NCI-H2081 treated with DMSO at 0.1 percent for 48 hours (cell line): ENCODE data around the gene KRT14.
"Not testable (repeated sequence)": the region's sequence is repeated elsewhere in the genome, so short reads cannot be mapped to it uniquely, and the experiment has no call there.

ENCODE experiments used
- DNase-seq: peaks from one replicate; lab custom pipeline; 2025; lab: John Stamatoyannopoulos, UW

KRT14 gene

DNA sequence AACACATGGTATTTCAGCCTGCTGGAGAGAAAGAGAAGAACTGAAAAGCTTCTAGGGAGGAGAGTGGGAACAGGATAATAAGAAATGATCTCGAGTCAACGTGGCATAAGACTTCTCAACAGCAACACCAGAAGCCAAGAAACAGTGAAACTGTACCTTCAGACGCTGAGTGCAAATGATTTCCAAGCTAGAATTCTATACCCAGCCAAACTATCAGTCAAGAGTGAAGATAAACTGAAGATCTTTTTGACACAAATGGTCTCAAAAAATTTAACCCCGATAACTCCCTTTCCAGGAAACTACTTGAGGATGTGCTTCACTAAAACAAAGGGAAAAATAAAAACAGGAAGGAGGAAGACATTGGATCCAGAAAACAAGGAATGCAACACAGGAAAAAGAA lies 20.2 kb upstream of the KRT14 start:
- not testable (repeated sequence) for DNase-seq

DNA sequence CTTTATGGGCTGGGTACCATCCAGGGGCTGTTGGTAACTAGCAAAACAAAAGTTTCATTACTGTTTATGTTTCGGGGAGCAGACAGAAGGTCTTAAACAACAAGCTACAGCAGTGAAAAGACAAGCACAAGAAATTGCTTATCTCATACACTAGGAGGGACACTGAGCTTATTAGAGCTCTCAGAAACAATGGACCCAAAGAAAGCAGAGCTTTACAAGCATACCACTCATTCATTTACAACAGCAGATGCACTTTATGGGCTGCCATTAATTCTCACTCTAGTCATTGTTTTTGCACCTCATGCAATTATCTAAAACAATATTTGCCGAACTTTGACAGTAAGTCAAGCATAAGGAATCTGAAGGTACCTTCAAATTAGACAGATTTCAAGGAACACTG lies 15.8 kb upstream of the KRT14 start:
- DNase-seq: no peak

DNA sequence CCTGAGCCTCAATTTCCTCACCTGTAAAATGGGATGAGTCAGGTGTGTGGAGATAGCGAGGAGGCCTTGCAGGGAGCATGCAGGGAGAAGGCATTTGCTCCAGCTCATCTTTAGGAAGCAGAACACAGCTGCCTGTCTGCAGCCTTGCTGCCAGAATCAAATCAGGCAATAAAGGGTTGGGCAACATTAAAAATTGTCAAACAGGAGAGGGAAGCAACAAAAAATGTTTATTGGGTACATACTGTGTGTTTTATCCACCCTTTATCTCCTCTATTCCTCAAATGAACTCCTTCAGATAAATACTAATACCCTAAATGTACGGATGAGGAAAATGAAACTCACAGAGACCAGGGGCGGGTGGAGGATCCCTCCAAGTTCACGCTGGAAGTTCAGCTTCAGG lies 13.6 kb upstream of the KRT14 start:
- no peak for DNase-seq

DNA sequence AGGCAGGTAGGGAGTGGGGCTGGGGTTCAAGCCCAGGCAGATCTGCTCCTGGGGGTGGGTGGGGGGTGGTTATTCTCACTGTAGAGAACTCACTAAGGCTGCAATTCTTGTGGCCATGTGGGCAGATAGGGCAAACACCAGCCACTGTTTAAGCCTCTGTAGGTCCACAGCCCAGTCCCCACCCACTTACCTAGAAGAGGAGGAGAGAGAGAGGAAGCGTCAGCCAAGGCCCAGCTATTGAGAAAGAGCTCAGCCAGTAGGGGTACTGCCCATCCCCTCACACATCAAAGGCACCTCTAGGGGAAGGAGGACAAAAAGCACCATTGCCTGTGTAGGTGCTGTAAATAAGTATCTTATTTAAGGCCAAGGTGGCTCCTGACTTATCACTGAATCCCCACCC lies 13.0 kb upstream of the KRT14 start:
- DNase-seq: no peak

DNA sequence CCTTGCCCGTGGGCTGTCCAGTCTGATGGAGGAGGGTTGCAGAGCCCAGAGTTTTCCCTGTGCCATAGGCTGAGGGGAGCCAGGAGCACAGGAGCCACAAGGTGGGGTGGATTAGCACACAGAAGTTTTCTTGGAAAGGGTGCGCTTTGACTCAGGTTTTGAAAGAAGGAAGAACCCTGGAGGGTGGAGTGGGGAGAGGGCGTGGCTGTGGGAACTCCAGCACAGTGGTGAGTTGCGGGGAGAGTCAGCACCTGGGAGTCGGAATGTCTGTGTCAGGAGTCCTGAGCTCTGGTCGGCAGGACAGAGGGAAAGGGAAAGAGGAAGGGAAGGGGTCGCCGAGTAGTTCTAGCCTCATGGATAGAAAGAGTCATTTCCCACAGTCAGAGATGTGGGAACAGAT lies 8.9 kb upstream of the KRT14 start:
- no peak for DNase-seq

DNA sequence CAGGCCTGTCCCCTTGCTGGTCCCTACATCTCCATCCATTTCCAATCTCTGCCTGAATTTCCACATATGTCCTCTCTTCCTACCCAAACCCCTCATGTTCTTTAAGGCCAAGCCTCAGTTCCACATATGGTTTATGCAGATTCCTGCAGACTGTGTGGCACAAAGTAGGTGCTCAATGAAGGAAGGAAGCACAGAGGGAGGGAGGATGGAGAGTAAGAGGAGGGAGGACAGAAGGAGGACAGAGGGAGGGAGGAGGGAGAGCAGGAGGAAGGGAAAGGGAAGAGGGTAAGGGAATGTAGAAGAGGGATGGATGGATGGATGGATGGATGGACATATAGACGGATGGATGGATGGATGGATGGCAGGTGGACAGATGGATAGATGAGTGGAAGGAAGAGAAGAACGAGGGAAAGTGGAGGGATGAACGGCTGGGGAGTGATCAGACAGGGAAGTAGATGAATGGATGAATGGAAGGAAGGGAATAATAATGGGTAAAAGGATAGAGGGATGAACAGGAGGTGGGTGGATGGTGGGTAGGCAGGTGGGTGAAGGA lies 7.7 kb upstream of the KRT14 start:
- no peak for DNase-seq

DNA sequence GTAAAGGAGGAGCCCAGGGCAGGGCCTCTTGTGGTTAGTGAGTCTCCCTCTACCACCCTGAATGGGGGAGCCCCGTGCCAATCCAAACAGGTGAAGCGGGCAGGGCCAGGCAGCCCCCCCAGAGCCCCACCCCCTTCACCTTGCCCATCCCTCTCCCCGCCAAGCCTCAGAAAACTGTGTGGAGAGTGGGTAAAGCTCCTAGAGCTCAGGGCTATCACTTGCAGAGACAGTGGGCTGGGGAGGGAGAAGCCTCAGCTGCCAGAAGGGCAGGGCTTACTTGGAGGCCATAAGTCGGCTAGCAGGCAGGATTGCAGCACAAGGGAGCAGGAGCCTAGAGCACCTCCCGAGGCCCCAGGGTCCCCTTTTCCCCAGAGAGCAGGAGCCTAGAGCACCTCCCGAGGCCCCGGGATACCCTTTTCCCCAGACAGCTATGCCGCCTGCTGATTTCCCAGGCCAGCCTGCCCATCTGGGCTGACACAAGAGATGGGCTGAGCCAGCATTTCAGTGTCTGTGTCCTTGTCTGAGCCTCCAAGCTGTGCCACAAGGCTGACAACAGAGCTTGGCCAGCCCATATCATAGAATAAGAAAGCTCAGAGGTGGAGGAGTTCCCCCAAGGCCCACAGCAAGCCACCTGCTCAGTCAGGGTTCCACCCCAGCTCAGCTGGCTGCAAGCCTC lies 6.7 kb upstream of the KRT14 start:
- no peak for DNase-seq

DNA sequence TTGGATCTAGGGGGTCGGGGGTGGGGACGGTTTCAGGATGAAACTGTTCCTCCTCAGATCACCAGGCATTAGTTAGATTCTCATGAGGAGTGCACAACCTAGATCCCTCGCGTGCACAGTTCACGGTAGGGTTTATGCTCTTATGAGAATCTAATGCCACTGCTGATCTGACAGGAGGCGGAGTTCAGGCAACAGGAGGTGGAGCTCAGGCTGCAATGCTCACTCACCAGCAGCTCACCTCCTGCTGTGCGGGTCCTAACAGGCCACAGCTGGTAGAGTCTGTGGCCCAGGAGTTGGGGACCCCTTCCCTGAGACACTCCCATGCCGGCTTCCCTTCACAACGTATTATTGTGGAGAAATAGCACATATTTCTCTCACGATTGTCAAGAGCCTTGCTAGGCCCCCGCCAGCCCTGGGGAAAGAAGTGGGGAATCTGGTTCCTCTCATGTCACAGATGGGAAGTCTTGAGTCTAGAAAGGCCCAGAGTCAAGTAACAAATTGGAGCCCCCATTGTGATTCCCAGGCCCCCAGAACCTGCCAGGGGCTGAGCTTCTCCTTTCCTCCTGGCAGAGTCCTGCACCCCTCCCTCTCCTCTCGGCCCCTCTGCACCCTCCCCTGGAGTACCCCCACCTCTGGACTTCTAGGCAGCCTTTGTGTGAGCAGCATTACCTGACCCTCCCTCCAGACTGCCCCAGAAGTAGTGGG lies 6.1 kb upstream of the KRT14 start:
- DNase-seq: no peak

DNA sequence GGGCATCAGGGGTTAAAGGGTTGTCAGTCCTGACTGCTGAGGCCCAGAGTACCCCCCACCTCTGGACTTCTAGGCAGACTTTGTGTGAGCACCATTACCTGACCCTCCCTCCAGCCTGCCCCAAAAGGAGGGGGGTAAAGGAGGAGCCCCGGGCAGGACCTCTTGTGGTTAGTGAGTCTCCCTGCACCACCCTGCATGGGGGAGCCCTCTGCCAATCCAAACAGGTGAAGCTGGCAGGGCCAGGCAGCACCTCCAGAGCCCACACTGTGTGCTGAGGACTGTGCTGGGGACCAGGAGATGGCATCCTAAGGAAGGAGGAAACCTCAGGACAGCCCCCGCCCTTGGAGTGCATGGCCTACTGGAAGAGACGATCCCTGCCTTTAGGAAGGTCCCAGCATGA lies 2.6 kb upstream of the KRT14 start:
- no peak for DNase-seq

DNA sequence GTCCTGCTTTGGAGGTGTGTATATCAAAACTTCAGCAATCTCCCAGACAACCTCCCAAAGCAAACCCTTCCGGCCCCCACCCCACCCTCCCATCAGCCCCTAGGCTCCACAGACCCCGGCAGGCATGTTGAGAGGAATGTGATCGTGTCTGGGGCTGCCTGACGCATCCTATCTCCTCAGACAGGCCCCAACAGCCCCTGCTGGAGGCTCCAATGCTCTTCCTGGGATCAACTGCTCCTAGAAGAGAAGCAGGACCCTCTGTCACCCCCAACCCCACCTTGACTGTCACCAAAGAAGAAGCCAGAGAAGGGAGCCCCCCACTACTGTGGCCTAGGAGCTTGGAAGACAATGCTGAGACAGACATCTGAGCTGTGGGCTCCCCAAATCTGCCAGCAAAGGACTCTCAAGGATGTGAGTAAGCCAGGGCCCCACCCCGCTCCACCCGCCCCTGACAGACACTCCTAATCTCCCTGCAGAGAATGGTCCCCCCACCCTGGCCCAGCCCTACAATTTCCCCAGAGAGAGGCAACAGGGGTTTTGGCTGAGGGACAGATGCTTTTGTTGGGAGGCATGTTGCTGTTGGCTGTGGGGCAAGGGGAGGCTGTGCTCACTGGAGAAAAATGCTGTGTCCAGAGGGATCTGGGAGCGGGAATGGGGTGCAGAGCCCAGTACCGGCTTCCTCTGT lies 1.6 kb upstream of the KRT14 start:
- no peak for DNase-seq

DNA sequence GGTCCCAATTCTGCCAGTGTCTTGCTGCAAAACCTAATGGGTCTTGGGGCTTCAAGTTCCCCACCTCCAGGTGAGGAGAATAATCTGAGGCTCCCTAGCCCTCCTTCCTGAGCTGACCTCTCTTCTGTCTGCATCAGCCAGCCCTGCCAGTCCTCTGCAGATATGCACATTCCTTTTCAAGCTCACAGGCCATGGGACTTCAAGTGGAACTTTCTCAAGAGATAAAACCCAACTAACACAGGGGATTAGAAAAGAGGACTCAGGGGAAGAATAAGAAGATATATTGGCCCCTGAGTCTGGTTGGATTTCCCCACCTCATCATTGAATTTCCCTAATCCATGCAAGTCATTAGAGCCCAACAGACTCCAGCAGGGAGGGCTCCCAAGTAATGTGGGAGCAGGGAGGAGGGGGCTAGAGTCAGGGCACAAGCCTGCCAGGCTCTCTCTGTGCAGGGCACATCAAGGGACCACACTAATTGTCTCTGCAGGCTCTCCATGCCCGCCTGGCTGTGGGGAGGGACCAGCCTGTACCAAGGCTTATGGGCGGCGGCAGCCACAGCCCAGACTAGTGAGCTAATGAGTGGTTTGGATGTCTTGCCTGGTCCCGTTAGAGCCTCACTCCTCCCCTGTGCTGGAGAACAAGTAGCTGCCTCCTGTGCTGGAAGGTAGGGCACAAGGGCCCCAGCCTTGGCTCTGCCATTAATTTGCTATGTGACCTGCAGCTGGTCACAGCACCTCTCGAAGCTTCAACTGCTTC lies 1.2 kb downstream of the KRT14 start:
- DNase-seq: no peak

DNA sequence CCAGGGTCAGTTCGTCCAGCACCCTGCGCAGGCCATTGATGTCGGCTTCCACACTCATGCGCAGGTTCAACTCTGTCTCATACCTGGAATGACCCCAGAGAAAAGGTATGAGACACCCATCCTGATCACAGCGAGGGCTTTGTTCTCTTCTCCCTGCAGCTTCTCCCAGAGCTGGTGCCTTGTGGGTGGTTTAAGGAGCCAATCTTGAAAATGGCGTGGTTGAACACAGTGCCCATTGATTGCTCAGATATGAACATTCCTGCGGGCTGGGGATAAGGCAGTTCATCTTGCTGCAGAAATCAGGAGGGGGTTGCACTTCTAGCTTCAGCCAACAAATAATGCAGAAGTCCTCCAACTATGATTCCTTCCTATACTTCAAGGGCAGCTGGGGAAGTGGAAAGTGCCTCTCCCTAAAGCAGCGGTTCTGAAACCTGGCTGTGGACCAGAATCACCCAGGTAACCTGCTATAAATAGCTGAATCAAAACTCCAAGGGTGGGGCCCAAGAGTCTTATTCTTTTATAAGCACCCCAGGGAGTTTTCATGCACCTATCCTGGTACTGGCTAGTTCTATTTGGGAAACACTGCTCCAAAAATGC lies 2.3 kb downstream of the KRT14 start:
- not testable (repeated sequence) for DNase-seq

DNA sequence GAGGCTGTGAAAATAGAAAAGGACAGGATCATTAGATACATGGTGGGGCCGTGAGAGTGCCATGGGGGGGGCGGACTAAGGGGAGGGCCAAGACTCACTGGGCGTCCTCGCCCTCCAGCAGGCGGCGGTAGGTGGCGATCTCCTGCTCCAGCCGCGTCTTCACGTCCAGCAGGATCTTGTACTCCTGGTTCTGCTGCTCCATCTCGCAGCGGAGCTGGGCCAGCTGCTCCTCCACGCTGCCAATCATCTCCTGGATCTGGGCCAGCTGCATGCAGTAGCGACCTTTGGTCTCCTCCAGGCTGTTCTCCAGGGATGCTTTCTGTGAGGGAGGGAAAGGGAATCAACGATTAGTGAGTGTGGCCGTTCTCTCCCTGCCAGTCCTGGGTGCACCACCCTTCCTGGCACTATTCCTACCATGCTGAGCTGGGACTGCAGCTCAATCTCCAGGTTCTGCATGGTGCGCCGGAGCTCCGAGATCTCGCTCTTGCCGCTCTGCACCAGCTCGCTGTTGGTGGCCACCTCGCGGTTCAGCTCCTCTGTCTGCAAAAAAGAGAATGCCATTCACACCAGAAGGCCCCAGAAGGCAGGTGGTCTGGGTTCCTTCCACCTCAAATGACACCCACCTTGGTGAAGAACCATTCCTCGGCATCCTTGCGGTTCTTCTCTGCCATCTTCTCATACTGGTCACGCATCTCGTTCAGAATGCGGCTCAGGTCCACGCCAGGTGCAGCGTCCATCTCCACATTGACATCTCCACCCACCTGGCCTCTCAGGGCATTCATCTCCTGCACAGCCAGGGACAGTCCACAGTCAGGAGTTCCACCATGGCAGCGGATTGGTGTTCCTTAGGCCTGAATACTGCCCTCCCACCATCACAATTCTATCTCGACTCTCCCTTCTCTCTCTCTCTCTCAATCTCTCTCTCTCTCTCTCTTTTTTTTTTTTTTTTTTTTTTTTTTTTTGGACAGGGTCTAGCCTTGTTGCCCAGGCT lies 3.3 kb downstream of the KRT14 start:
- no peak for DNase-seq

DNA sequence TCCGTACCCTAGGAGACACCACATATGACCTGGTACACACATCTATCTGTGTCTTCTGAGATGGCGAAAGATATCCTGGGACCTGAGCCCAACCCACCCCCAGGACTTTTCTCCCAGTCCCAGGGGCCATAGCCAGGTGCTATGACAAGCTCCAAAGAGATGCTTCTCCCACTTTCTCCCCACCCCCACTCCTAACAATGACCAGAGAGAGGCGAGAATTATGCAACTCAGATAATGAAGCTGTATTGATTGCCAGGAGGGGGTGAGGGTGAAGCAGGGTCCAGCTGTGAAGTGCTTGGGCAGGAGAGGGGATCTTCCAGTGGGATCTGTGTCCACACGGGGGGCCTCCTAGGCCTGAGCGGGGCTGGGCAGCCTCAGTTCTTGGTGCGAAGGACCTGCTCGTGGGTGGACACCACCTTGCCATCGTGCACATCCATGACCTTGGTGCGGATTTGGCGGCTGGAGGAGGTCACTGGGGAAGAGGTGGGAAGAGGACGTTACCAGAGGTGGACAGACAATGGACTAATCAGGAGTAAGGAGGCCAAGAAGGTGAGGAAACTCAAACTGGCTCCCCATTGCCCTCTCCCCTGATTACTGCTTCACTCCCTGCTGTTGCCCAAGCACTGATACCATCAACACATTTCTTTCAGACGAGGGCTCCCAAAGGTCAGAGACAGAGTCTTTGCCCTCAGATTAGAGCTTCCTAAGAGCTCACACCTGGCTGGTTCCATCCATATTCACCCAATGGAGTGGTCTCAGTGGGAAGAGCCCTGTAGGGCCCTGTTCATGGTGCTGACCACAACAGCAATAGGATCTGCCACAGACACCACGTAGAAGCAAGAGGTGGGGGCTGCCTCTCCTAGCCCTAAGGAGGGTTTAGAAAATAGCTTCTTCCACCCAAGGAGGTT lies 4.4 kb downstream of the KRT14 start:
- DNase-seq: not testable (repeated sequence)

DNA sequence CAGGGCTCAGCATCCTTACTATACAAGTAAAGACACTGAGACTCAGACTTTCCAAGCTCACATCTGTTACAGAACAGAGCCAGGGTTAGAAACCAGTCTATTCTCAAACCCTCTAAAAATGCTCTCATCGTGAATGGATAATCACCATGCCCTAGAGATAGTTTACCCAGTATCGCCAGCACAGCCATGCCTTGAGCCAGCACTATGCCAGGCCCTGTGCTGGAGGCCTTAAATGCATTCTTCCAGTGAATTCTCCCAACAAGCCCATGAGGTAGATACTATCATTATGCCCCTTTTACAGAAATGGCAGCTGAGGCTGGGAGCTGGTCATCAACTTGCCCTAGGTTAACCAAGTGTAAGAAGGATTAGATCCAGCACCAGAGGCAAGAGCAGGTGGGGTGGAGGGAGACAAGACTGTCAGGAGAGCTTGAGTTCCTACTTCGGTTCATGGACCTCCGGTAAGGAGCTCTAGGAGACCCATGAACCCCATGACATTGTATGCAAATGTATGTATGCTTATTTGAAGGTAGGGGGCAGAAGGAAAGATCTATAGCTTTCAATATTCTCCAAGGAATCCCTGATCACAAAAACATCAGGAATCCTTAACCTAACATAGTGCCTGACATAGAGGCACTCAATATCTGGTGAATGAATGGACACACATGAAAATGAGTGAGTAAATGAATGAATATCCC lies 5.2 kb downstream of the KRT14 start:
- no peak for DNase-seq

DNA sequence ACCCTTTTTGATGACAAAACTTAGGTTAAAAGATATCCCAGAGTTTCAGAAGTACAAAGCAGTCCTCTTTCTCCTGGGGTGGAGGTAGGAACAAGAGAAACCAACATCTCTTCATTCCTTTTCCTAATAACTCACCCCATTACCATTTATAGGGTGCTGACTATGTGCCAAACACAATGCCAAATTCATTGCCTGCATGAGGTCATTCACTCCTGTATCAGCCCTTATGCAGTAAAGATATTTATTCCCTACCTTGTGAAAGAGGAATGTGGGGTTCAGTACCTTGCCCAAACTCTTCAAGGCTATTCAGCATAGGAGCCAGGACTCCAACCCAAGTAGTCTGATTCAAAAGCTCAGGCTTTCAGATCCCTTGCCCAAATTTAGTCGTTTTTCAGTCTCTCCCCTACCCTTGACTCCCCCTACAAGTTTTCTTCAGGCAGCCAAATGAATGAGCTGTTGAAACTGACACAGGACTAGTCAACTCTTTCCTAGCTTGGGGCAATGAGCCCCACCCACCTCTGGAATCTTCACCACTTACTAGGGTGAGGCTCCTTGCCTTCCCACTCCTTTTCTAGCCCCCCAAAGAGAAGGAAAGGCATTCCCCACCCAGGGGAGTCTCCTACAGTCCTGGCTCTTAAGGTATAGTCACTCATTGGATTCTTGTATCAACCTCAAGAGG lies 5.9 kb downstream of the KRT14 start:
- DNase-seq: no peak

DNA sequence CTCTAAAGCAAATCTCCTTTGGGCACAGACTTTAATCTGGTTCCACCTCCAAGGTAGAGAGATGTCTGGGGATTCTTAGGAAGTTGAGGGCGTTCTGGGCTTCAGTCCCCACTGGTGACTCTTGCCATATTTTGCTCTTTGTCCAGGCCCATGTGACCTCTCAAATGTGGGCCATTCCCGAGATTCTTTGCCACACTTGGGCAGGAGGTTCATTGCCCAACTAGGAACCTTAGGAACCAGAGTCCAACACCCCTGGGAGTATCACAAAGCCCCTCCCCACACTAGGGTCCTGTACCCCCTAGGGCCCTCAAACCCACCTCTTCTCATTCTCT lies 6.5 kb downstream of the KRT14 start:
- no peak for DNase-seq

DNA sequence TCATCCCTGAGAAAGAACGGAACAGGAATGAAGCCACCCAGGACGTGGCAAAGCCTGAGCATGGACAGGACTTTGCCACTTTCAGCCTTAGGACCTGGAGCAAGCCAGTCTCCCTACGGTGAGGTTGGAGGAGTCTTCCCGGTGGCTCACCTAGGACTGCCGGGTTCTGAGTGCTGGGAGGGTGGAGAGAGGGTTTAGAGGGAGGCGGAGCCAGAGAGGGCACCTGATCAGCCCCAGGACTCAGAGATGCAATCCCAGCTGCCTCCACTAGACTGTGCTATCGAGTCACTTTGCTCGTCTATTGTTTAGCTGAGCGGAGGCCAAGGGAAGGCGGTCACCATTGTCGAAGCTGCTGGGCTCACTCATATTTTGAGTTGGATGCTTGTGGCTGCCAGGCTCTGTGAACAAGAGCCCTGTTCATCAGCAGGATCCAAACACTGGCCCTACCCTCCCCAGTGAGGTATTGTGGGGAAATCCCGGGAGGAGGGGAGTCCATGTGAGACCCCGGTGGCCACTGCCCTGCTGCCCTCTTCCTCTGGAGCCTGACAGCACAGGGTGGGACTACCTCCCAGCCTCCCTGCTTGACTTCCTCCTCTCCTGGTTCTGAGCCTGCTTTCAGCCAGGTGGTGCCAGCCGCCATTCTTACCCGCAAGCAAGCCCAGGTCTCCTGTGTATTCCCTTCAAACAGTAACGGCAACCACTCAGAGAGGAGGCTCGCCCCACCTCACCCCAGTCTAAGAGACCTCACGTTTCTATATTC lies 7.0 kb downstream of the KRT14 start:
- no peak for DNase-seq
